ENCODE measurements around the gene ARSG.

DNA sequence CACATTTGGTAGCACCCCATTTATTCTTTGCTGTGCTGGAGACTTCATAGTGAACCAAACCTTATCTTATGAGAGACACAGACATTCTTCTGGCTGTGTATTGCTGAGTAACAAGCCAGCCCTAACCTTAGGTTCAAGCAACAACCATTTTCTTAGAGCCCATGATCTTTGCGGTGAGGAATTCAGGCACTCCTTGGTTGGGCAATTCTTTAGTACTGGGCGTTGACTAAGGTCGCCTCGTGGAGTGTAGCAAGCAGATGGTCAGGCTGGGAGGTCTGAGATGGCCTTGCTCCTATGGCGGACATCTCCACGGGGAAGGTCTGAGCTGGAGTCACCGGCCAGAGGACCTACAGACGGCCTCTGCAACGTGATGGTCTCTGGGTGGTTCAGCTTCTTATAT is 43.1 kb downstream of the ARSG start:
- TF ChIP-seq, protein P1, sequence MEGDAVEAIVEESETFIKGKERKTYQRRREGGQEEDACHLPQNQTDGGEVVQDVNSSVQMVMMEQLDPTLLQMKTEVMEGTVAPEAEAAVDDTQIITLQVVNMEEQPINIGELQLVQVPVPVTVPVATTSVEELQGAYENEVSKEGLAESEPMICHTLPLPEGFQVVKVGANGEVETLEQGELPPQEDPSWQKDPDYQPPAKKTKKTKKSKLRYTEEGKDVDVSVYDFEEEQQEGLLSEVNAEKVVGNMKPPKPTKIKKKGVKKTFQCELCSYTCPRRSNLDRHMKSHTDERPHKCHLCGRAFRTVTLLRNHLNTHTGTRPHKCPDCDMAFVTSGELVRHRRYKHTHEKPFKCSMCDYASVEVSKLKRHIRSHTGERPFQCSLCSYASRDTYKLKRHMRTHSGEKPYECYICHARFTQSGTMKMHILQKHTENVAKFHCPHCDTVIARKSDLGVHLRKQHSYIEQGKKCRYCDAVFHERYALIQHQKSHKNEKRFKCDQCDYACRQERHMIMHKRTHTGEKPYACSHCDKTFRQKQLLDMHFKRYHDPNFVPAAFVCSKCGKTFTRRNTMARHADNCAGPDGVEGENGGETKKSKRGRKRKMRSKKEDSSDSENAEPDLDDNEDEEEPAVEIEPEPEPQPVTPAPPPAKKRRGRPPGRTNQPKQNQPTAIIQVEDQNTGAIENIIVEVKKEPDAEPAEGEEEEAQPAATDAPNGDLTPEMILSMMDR (conservative IDR thresholded peaks at IDR 0.05): no peak
- no peak for TF ChIP-seq ZFX (IDR thresholded peaks at IDR 0.05)

Measured in C4-2B (cell line).